ENCODE measurements around the gene ZNF397.

DNA sequence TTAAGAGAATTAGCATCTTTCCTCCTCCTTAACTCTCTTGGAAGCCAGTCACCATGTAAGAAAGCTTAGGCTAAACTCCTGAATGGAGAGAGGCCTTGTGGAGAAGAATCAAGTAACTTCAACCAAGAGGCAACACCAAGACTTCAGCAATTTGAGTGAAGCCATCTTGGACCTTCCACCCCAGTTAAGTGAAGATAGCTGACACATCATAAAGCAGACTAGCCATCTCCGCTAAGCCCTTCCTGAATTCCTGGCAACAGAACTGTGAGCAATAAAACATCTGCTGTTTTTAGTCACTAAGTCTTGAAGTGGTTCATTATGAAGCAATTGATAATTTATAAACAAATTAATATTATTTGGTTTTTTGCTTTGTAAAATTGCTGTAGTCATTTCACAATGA lies 1.5 kb upstream of the ZNF397 start:
- TF ChIP-seq, protein P1, sequence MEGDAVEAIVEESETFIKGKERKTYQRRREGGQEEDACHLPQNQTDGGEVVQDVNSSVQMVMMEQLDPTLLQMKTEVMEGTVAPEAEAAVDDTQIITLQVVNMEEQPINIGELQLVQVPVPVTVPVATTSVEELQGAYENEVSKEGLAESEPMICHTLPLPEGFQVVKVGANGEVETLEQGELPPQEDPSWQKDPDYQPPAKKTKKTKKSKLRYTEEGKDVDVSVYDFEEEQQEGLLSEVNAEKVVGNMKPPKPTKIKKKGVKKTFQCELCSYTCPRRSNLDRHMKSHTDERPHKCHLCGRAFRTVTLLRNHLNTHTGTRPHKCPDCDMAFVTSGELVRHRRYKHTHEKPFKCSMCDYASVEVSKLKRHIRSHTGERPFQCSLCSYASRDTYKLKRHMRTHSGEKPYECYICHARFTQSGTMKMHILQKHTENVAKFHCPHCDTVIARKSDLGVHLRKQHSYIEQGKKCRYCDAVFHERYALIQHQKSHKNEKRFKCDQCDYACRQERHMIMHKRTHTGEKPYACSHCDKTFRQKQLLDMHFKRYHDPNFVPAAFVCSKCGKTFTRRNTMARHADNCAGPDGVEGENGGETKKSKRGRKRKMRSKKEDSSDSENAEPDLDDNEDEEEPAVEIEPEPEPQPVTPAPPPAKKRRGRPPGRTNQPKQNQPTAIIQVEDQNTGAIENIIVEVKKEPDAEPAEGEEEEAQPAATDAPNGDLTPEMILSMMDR (IDR thresholded peaks at IDR 0.05; ENCODE audit: low read depth, low read length): no peak
- TF ChIP-seq EZH2phosphoT487 (IDR thresholded peaks at IDR 0.05; ENCODE audit: low read depth): no peak
